Brain pericyte (primary cell): Measurements from ENCODE around the gene PROM2.
"Not testable (repeated sequence)": the region's sequence is repeated elsewhere in the genome, so short reads cannot be mapped to it uniquely, and the experiment has no call there.

ENCODE experiments used
- DNase-seq: peaks from one replicate; pipeline ENCODE4 v3.0.0-alpha.2; 2012; ENCODE audit warnings: low read depth, low spot score

The PROM2 gene

GRCh38 chr2:95268211-95269035 is 5.8 kb upstream of the PROM2 start:
- DNase-seq: no peak

DNA sequence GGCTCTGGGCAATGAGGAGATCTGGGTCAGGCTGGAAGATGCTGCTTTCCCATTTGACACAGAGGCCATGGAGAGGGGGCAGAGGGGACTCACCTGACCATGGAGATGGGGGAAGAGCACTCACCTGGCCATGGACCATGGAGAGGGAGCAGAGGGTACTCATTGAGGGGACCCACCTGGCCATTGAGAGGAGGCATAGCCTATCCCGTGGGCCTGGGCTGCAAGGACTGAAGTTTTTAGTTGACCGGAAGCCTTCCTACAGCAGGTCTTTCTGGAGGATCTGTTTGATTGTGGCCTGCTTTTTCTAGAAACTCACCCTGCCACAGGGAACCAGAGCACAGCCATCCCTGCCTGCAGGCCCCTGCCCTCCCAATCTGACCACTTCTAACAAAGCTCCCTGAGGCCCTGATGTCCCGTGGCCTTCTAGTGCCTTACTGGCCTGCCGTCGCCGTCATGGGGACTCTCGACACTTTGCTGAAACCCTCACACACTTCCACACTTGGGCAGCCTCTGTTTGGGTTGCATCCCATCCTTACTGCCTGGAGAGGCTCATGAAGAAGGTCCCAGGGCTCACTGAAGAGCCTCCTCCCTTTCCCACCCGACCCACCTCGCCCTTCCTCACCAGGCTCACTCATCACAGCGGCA is 5.1 kb upstream of the PROM2 start:
- no peak for DNase-seq

GRCh38 chr2:95269745-95270144 is 4.5 kb upstream of the PROM2 start:
- DNase-seq: not testable (repeated sequence)

GRCh38 chr2:95270541-95271081 is 3.6 kb upstream of the PROM2 start:
- DNase-seq: no peak

DNA sequence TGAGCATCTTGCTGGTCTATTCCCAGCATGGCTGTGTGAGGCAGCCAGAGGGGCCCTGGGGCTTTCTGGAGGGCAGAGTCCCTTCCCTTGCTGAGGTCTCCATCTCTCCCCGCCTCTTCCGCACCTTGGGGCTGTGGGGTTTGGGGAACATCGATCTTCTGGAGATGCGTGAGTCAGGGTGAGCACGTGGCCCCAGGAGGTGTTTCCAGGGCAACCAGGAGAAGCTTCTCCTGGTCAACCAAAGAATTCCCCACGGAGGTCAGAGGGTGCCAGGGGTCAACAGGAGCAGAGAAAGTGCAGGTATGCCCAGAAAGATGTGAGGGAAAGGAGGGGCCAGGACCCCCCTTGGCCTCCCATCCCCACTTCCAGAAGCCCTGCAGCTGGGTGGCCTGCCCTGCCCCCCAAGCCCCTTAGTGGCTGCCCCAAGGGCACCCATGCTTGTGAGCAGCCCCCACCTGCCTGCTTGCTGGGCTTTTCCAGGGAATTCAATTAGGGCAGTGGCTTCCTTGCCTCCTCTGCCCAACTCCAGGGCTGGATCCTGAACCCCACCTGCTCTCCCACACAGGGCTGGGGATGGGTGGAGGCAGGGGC is 2.8 kb upstream of the PROM2 start:
- DNase-seq: no peak

DNA sequence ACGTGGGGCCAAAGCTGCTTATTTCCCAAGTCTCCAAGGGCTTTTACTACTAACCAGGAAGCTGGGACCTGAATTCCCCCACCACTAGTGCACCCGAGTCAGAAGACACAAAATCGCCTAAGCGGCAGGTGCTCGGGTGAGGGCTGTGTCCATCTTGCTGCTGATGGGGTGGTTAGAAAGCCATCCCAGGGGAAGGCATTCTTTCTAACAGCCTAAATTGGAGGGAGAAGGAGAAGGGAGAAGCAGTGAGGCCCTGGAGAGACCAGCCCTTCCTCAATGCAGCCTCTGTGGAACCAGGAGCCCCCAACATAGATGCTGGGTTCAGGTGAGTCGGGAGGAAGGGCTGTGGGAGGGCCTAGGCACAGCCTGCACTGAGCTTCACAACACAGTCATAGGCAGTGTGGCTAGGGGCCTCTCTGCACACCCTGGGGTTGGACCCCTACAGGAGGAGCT is 1.9 kb upstream of the PROM2 start:
- no peak for DNase-seq

DNA sequence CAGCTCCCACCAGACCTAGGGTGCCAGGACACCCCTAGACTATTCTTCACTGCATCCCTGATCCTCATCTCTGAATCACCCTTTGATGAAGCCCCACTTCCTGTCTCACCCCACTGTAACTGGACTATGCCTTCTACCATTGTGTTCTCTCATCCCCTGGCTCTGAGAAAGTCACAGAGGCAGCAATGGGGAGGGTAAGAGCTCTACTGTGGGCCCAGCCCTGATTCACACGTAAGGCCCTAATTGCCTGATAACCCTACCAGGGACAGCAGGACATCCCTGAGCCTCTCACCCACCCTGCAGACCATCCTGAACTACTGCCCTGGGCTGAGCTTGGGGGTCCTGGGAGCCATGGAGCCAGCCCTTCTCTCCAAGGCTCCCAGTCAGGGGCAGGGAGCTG is 1.5 kb upstream of the PROM2 start:
- no peak for DNase-seq

- DNase-seq: no peak
Observed at GRCh38 chr2:95273566-95274290, 521 bp upstream of the PROM2 start.

DNA sequence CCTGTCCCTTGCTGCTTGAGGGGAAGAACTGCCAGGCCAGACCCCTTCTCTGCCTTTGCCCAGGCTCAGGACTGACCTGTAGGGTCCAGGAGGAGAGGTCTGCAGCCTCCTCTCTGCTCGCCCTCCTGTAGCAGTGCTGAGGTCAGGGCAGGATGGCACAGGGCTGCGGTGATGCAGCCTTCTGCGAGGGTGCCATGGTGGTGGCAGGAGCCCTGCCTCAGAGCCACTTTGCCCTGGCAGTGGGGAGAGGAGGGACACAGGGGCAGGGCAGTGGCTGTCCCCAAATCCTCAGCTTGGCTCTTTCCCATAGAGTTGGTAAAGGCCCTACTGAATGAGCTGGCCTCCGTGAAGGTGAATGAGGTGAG is 884 bp downstream of the PROM2 start:
- DNase-seq: no peak

GRCh38 chr2:95275601-95276243 is 1.5 kb downstream of the PROM2 start:
- no peak for DNase-seq

DNA sequence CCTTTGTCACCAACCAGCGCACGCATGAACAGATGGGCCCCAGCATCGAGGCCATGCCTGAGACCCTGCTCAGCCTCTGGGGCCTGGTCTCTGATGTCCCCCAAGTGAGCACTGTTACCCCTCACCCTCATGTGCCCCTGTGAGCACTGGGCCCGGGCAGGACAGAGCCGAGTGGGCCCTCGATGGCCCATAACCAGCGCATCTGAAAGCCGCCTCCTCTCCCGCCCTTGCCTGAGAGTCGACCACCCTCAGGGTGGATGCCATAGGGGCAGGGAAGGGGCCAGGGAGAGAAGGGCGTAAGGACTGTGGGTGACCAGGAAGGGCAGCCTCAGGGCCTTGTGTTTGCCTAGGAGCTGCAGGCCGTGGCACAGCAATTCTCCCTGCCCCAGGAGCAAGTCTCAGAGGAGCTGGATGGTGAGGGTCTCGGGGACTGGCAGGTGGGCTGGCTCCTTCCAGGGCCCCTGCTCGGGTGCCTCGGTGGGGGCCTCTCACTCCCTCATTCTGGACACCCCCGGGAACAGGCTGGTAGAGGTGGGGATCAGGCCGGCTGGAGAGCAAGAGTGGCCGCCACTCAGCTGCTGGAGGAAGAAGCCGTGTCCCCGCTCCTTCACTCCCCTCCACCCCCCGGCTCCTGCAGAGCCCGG is 2.1 kb downstream of the PROM2 start:
- DNase-seq: no peak

DNA sequence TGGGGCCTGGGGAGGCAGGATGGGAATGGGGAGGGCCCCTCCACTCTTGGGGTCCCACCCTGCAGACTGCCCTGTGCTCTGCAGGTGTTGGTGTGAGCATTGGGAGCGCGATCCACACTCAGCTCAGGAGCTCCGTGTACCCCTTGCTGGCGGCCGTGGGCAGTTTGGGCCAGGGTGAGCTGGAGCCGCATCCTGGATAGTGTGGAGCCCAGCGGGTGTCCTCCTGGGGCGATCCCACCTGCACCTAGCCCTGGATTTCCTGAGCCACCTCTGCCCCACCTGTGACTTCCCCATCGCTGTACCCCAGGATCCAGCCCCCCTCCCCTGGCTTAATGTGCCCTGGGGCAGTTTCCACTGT is 2.6 kb downstream of the PROM2 start:
- DNase-seq: no peak

DNA sequence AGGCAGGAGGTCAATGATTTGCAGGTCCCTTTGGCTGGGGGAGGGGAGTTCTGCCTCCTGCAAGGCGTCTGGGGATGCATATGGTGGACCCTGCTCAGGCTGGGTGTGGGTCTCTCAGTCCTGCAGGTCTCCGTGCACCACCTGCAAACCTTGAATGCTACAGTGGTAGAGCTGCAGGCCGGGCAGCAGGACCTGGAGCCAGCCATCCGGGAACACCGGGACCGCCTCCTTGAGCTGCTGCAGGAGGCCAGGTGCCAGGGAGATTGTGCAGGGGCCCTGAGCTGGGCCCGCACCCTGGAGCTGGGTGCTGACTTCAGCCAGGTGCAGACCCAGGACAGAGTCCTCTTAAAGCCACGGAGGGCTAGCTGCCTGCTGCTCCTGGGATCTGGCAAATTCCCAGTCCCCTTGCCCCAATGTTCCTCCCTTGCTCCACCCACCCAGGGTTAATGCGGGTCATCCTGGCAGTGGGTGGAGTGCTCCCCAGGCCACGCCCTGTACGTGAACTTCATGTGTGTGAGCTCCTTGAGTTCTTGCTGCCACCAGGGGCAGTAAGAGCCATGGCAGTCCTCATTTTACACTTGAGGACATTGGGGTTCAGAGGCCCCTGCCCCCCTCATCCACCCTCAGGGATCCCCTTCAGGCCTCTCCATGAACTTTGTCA is 3.1 kb downstream of the PROM2 start:
- DNase-seq: no peak

DNA sequence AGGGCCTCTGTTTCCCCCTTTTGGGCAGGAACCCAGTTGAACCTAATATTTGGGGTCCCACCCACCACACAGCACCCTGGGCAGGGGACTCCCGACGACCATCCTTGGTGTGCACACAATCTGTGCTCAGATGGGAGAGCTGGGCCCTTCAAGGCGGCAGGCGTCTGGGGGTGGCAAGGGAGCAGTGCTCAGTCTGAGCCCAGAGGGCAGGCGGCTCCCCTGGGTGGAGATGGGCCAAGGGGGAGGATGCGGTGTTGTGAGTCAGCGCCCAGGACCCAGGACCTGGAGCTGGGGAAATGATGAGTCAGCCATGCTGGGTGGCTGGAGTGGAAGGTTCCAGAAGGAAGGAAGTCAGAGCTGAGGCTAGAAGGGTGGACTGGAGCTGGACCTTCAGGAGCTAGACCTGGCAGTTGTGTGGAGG is 3.8 kb downstream of the PROM2 start:
- no peak for DNase-seq

DNA sequence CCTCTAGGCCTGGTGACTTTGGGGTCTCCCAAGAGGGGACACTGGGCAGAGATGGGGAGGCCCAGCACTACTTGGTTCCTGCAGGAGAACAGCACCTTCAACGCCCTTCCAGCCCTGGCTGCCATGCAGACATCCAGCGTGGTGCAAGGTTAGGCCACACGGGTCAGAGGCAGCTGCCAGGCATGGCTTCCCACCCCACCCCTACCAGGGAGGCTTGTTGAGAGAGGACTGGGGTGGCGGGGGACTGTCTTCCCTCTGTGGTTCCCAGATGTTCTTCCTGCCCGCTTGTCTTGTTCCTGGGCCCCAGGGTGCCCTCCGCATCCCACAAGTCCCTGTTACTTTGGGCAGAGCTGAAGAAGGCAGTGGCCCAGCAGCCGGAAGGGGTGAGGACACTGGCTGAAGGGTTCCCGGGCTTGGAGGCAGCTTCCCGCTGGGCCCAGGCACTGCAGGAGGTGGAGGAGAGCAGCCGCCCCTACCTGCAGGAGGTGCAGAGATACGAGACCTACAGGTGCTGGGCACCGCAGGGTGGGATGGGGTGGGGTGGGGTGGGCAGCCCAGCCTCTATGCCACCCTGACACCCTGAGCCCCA is 4.5 kb downstream of the PROM2 start:
- no peak for DNase-seq

- DNase-seq: no peak
Observed at GRCh38 chr2:95279435-95280035, 5.3 kb downstream of the PROM2 start.

DNA sequence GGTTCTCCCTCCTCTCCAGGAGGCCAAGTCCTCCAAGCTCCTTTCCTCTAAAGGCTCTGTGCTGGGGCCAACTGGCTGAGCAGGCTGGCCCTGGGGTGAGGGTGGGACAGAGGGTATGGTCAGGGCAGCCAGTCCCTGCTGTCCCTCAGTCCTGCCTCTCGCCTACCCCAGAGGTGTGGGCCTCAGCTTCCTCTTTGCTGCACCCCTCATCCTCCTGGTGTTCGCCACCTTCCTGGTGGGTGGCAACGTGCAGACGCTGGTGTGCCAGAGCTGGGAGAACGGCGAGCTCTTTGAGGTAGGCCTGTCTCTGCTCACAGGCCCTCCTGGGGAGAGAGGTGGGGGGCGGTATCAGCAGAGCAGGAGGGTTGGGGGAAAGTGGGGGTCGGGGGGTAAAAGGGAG is 6.8 kb downstream of the PROM2 start:
- DNase-seq: no peak

- DNase-seq: no peak
Observed at GRCh38 chr2:95281786-95282185, 7.5 kb downstream of the PROM2 start.

DNA sequence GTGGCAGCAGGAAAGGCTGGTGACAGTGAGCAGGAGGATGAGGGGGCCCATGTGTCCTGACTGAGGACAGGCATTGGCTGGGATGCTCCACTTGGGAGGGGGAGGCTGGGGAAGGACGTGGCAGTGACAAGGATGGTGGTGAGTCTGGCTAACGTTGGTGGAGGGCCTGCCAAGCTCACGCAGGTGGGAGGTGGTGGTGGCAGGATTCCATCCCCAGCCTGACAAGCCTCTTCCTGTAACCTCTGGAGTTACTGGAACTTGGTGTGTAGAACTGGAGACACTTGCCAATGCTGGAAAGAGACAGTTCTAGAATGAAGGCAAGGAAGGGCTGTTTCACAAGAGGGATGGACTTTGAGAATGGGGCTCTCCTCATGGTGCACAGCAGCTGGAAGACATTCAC is 8.2 kb downstream of the PROM2 start:
- DNase-seq: no peak

- DNase-seq: no peak
Observed at GRCh38 chr2:95283562-95283961, 9.3 kb downstream of the PROM2 start.
